Activated CD8-positive, alpha-beta memory T cell treated with anti-CD3 and anti-CD28 coated beads, Interleukin-2, amount 50 U/mL, for 24 hours (primary cell): ENCODE data around the gene PLA2G4E.
A peak's percentile ranks its signal among the peaks of the same experiment; 100 is the strongest.

Experiments used
- DNase-seq: peaks from one replicate; pipeline ENCODE4 v3.0.0-alpha.2; 2020; ENCODE audit errors: extremely low read depth

Gene PLA2G4E

GRCh38 chr15:41936155-41936554 is 84.7 kb downstream of the PLA2G4E start:
- no peak for DNase-seq

- no peak for DNase-seq
These were observed 85.2 kb downstream of the PLA2G4E start for GRCh38 chr15:41935566-41936020.

- peak; percentile 50 for DNase-seq
These were observed 86.0 kb downstream of the PLA2G4E start for GRCh38 chr15:41934843-41935242.

GRCh38 chr15:41933771-41934170 is 87.1 kb downstream of the PLA2G4E start:
- no peak for DNase-seq

- DNase-seq = no peak
These were observed 87.5 kb downstream of the PLA2G4E start for GRCh38 chr15:41933326-41933725.

- no peak for DNase-seq
These were observed 88.1 kb downstream of the PLA2G4E start for GRCh38 chr15:41932511-41933289.

- DNase-seq = no peak
These were observed 88.7 kb downstream of the PLA2G4E start for GRCh38 chr15:41932101-41932500.
